HepG2 (cell line): ENCODE data around the gene SVBP. TPM values are rescaled to one million over a fixed set of nuclear protein-coding genes. Genes with fewer than 3 reads are reported as not detected.

Experiments
- ATAC-seq: fragments of 200-7000 bp; cut with Tn5 transposase; 3 replicates; pipeline ENCODE4 v1.9.1; 2020; ENCODE audit warnings: mild to moderate bottlenecking, moderate library complexity
- BruUV-seq: library from RNA; stranded (reverse); fragments of 400-500 nt; replicated peaks from 2 replicates; lab custom pipeline; 2021; lab: Mats Ljungman, UMichigan
- CTCF ChIA-PET: fragments of 300-600 bp; formaldehyde crosslinking; extraction: SDS; loops from one replicate; lab custom pipeline; 2021; ENCODE audit warnings: low total read pairs, inconsistent platforms, low intra/inter-chr PET ratio; lab: Yijun Ruan, JAX
- POLR2A ChIA-PET: fragments of 350-600 bp; sonication (Branson Sonifier 250); formaldehyde crosslinking; loops from one replicate; lab custom pipeline; 2020; ENCODE audit warnings: antibody characterized with exemption, inconsistent platforms; lab: Yijun Ruan, JAX
- DNase-seq: peaks from one replicate; pipeline ENCODE4 v3.0.0-alpha.2; 2015; ENCODE audit warnings: low spot score
- FAIRE-seq: peaks from 3 replicates; lab custom pipeline; 2011; peaks lifted over from hg19 to GRCh38; lab: Jason Lieb, UNC
- H2AFZ ChIP-seq: one replicate; pipeline ENCODE4 v1.6.1; 2011; ENCODE audit warnings: low read length, inconsistent platforms
- H3K27ac ChIP-seq: fragments of 300-600 bp; 3 replicates; pipeline ENCODE4 v1.8.0; 2011; ENCODE audit warnings: mixed run types, mild to moderate bottlenecking, mixed read lengths, low read length, inconsistent platforms; ENCODE audit not compliant: insufficient read depth; ENCODE audit errors: extremely low read length
- H3K27me3 ChIP-seq, 2 experiments: fragments of 200-600 bp in 1 of 2; 2 replicates in 1 of 2; 3 replicates in 1 of 2; pipeline versions ENCODE4 v1.6.0 to v1.8.0; 2011; ENCODE audit warnings: low read length in 2 of 2, mild to moderate bottlenecking in 2 of 2, moderate library complexity in 2 of 2, inconsistent platforms in 1 of 2; ENCODE audit not compliant: insufficient read depth in 2 of 2, control insufficient read depth in 1 of 2
- H3K36me3 ChIP-seq, 2 experiments: fragments of 200-600 bp in 1 of 2; replicated peaks in 1 of 2; 2 replicates in 1 of 2; 3 replicates in 1 of 2; pipeline versions ENCODE4 v1.5.1 to v1.8.0; 2011; ENCODE audit warnings: low read length in 2 of 2, inconsistent platforms in 1 of 2; ENCODE audit not compliant: insufficient read depth in 2 of 2, control insufficient read depth in 1 of 2
- H3K4me1 ChIP-seq: 2 replicates; pipeline ENCODE4 v1.5.1; 2012; ENCODE audit warnings: low read length, inconsistent platforms; ENCODE audit not compliant: insufficient read depth
- H3K4me2 ChIP-seq: 2 replicates; pipeline ENCODE4 v1.6.0; 2011; ENCODE audit warnings: low read depth, low read length, inconsistent platforms
- H3K4me3 ChIP-seq, 3 experiments: fragments of 200-600 bp in 1 of 3; sonication (generic), shearing (Covaris generic) in 1 of 3; replicated peaks in 1 of 3; 2 replicates each; pipeline ENCODE4 v1.5.1; 2011 to 2016; ENCODE audit warnings: low read length in 3 of 3, inconsistent platforms in 2 of 3, low read depth in 2 of 3, mild to moderate bottlenecking in 2 of 3, control low read depth in 1 of 3, mixed read lengths in 1 of 3; ENCODE audit not compliant: insufficient read depth in 1 of 3
- H3K79me2 ChIP-seq: one replicate; pipeline ENCODE4 v1.6.1; 2011; ENCODE audit warnings: low read length, inconsistent platforms; ENCODE audit not compliant: insufficient read depth
- H3K9ac ChIP-seq: 2 replicates; pipeline ENCODE4 v1.6.0; 2011; ENCODE audit warnings: mild to moderate bottlenecking, low read depth, low read length, inconsistent platforms; ENCODE audit not compliant: insufficient read depth
- H3K9me3 ChIP-seq: 2 replicates; pipeline ENCODE4 v1.5.1; 2012; ENCODE audit warnings: mild to moderate bottlenecking, low read length
- H4K20me1 ChIP-seq: 2 replicates; pipeline ENCODE4 v1.6.0; 2011; ENCODE audit warnings: inconsistent platforms, mild to moderate bottlenecking, low read length, moderate library complexity; ENCODE audit not compliant: insufficient read depth
- GPN1 ChIP-seq: sonication (generic); formaldehyde crosslinking; IDR thresholded peaks from 2 replicates; pipeline ENCODE4 v1.5.1; 2020; ENCODE audit warnings: missing genetic modification reagents, borderline replicate concordance
- KAT8 ChIP-seq: IDR thresholded peaks from 2 replicates; pipeline ENCODE4 v1.6.1; 2016; ENCODE audit warnings: missing genetic modification reagents, missing compliant biosample characterization
- MTA3 ChIP-seq: sonication (generic); formaldehyde crosslinking; IDR thresholded peaks from 2 replicates; pipeline ENCODE4 v1.4.0; 2020; ENCODE audit warnings: missing genetic modification reagents
- TGIF2 ChIP-seq: IDR thresholded peaks from 2 replicates; pipeline ENCODE4 v1.6.1; 2016; ENCODE audit warnings: control low read depth, missing compliant biosample characterization
- ZFP62 ChIP-seq: sonication (generic); formaldehyde crosslinking; IDR thresholded peaks from 2 replicates; pipeline ENCODE4 v1.4.0; 2020; ENCODE audit warnings: missing genetic modification reagents
- ZNF562 ChIP-seq: sonication (generic); formaldehyde crosslinking; IDR thresholded peaks from 2 replicates; pipeline ENCODE4 v1.8.0; 2022; ENCODE audit warnings: missing genetic modification reagents, borderline replicate concordance
- WGBS: methylation state at CpG from one replicate; pipeline ENCODE4 v1.1.6; 2017; ENCODE audit warnings: low lambda C conversion rate; 5-methylcytosine and 5-hydroxymethylcytosine counted together
- in situ Hi-C: cut with HindIII; loops from 2 replicates; pipeline ENCODE4 v1.10.0; 2017; ENCODE audit warnings: low pct_unique_long_range_greater_than_20kb; ENCODE audit not compliant: extremely low pct_ligation_motif_present
- intact Hi-C: fragments of 100-400 bp; cut with micrococcal nuclease; formaldehyde crosslinking; loops from one replicate; pipeline ENCODE4 v1.10.0; 2022; ENCODE audit not compliant: unreplicated experiment
- polyA plus RNA-seq, 8 experiments: library from polyadenylated mRNA; depleted of rRNA in 3 of 8; stranded (reverse) in 7 of 8; unstranded in 1 of 8; fragments of >200 nt; fragmentation: Illumina TruSeq in 4 of 8; extraction: Trizol in 4 of 8; gene quantifications; 2 replicates each; pipeline versions ENCODE4 v1.2.1 to v1.2.3, GENCODE V29; 2011 to 2016; ENCODE audit warnings: low read depth in 4 of 8, missing spikeins in 1 of 8, mixed read lengths in 1 of 8; ENCODE audit not compliant: insufficient read depth in 1 of 8
- total RNA-seq, 5 experiments: library from RNA; depleted of rRNA; stranded (reverse); fragments of >200 nt; fragmentation: Illumina TruSeq; extraction: Trizol; gene quantifications; 2 replicates each; pipeline ENCODE4 v1.2.3, GENCODE V29; 2016; ENCODE audit warnings: low read depth in 1 of 5
- TF ChIP-seq, protein P1 (sequence below): sonication (generic); formaldehyde crosslinking; IDR thresholded peaks from 2 replicates; pipeline ENCODE4 v1.8.1; 2023; ENCODE audit warnings: mild to moderate bottlenecking, missing genetic modification reagents
- TF ChIP-seq, protein P2 (sequence below): IDR thresholded peaks from 2 replicates; pipeline ENCODE4 v1.6.1; 2016; ENCODE audit warnings: low read depth, missing genetic modification reagents, missing compliant biosample characterization
- TF ChIP-seq, protein P3 (sequence below): sonication (generic); formaldehyde crosslinking; conservative IDR thresholded peaks from 2 replicates; pipeline ENCODE4 v1.8.0; 2022; ENCODE audit warnings: mild to moderate bottlenecking, moderate library complexity, missing genetic modification reagents

The SVBP gene
- total and polyA plus RNA-seq, 2 of the 13 experiments (the other 11 are each of a cell fraction or from before 2014, with no cell fraction given), result 28.8 to 48.2 TPM

DNA sequence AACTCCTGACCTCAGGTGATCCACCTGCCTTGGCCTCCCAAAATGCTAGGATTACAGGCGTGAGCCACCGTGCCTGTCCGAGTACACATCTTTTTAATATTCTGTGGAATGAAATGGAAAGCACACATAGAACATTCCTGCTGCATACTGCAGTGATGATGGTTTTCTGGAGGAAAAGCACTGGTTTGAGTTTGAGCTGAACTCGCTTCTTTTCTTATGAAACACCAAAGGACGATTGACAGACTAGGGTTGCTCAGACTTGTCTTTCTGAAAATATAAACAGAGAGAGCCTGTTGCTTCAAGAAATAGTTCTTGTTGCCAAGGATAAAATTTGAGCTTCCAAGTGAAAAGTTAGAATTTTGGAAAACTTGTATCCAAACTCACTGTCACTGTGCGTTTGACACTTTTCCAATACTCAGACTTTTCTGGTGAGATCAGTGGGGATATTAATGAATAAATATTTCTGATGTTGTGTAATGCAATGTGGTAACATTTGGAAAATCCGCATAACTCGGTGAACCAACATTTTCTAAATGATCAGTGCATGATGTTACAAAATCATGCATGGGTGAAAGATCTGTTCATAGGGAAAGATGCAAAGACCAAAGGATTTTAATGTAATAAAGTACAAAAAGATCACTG lies 15.2 kb downstream of the SVBP start:
- POLR2A ChIA-PET, result no interaction called here

More for the DNA sequence above, 15.2 kb downstream of the SVBP start:
- Histone ChIP-seq H3K4me1 (no peaks in the 10 kb centered on the region), H3K79me2 (no peaks in the 10 kb centered on the region), H3K4me2 (no peak overlapping the region), H3K36me3 (peaks cover 0 to 2% of the 10 kb centered on the region in 2 experiments; a peak in 1 of 5 replicates), H2AFZ (no peak overlapping the region), H4K20me1 (no peaks in the 10 kb centered on the region), H3K27me3 (no peaks in the 10 kb centered on the region), H3K9ac (no peak overlapping the region), H3K9me3 (no peaks in the 10 kb centered on the region), H3K27ac (no peak overlapping the region), H3K4me3 (no peak overlapping the region)
- ATAC-seq (no peak), FAIRE-seq (no peak), DNase-seq (no peak)
- TF ChIP-seq GPN1 (CRISPR knock-in tag) (no peak), TGIF2 (CRISPR knock-in tag) (no peak), ZFP62 (CRISPR knock-in tag) (no peak), KAT8 (no peak), ZNF562 (CRISPR knock-in tag) (no peak), MTA3 (CRISPR knock-in tag) (no peak)
- TF ChIP-seq, protein P1, sequence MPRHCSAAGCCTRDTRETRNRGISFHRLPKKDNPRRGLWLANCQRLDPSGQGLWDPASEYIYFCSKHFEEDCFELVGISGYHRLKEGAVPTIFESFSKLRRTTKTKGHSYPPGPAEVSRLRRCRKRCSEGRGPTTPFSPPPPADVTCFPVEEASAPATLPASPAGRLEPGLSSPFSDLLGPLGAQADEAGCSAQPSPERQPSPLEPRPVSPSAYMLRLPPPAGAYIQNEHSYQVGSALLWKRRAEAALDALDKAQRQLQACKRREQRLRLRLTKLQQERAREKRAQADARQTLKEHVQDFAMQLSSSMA, result no peak
- TF ChIP-seq, protein P2, sequence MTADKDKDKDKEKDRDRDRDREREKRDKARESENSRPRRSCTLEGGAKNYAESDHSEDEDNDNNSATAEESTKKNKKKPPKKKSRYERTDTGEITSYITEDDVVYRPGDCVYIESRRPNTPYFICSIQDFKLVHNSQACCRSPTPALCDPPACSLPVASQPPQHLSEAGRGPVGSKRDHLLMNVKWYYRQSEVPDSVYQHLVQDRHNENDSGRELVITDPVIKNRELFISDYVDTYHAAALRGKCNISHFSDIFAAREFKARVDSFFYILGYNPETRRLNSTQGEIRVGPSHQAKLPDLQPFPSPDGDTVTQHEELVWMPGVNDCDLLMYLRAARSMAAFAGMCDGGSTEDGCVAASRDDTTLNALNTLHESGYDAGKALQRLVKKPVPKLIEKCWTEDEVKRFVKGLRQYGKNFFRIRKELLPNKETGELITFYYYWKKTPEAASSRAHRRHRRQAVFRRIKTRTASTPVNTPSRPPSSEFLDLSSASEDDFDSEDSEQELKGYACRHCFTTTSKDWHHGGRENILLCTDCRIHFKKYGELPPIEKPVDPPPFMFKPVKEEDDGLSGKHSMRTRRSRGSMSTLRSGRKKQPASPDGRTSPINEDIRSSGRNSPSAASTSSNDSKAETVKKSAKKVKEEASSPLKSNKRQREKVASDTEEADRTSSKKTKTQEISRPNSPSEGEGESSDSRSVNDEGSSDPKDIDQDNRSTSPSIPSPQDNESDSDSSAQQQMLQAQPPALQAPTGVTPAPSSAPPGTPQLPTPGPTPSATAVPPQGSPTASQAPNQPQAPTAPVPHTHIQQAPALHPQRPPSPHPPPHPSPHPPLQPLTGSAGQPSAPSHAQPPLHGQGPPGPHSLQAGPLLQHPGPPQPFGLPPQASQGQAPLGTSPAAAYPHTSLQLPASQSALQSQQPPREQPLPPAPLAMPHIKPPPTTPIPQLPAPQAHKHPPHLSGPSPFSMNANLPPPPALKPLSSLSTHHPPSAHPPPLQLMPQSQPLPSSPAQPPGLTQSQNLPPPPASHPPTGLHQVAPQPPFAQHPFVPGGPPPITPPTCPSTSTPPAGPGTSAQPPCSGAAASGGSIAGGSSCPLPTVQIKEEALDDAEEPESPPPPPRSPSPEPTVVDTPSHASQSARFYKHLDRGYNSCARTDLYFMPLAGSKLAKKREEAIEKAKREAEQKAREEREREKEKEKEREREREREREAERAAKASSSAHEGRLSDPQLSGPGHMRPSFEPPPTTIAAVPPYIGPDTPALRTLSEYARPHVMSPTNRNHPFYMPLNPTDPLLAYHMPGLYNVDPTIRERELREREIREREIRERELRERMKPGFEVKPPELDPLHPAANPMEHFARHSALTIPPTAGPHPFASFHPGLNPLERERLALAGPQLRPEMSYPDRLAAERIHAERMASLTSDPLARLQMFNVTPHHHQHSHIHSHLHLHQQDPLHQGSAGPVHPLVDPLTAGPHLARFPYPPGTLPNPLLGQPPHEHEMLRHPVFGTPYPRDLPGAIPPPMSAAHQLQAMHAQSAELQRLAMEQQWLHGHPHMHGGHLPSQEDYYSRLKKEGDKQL (CRISPR knock-in tag), result no peak
- TF ChIP-seq, protein P3, sequence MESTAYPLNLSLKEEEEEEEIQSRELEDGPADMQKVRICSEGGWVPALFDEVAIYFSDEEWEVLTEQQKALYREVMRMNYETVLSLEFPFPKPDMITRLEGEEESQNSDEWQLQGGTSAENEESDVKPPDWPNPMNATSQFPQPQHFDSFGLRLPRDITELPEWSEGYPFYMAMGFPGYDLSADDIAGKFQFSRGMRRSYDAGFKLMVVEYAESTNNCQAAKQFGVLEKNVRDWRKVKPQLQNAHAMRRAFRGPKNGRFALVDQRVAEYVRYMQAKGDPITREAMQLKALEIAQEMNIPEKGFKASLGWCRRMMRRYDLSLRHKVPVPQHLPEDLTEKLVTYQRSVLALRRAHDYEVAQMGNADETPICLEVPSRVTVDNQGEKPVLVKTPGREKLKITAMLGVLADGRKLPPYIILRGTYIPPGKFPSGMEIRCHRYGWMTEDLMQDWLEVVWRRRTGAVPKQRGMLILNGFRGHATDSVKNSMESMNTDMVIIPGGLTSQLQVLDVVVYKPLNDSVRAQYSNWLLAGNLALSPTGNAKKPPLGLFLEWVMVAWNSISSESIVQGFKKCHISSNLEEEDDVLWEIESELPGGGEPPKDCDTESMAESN (CRISPR knock-in tag), result no peak
- CTCF ChIA-PET, result no interaction called here
- in situ Hi-C loops (no loop called here), intact Hi-C loops (no loop called here)
- BruUV-seq, result no TSS peak
- 87% methylated on average over 8 of the region's 8 CpGs for WGBS
